B cell (primary cell): Measurements from ENCODE around the gene BIN2. TPM values are rescaled to one million over a fixed set of nuclear protein-coding genes. Genes with fewer than 3 reads are reported as not detected.

Experiments used
- ATAC-seq: fragments of 200-7000 bp; cut with Tn5 transposase; one replicate; pipeline ENCODE4 v1.10.0; 2021; ENCODE audit warnings: low read depth, mild to moderate bottlenecking, moderate number of reproducible peaks, moderate library complexity
- CTCF ChIA-PET: fragments of 350-600 bp; sonication (Branson Sonifier 250); formaldehyde crosslinking; loops from one replicate; lab custom pipeline; 2021; ENCODE audit warnings: antibody characterized with exemption, inconsistent platforms; lab: Charles Lee
- POLR2A ChIA-PET: fragments of 350-600 bp; sonication (Branson Sonifier 250); formaldehyde crosslinking; loops from one replicate; lab custom pipeline; 2021; ENCODE audit warnings: antibody characterized with exemption; lab: Charles Lee
- DNase-seq: peaks from one replicate; pipeline ENCODE4 v3.0.0; 2013
- H2AFZ ChIP-seq: 2 replicates; pipeline ENCODE4 v1.6.1; 2012; ENCODE audit warnings: mild to moderate bottlenecking, low read depth, low read length; ENCODE audit not compliant: insufficient read depth, poor library complexity, severe bottlenecking
- H3K27ac ChIP-seq, 2 donors: 1 replicate in 1 of 2; 2 replicates in 1 of 2; pipeline ENCODE4 v1.5.1; 2012 to 2013; ENCODE audit warnings: low read length in 2 of 2, mild to moderate bottlenecking in 2 of 2, moderate library complexity in 1 of 2
- H3K27me3 ChIP-seq, 4 experiments: fragments of 200-600 bp in 1 of 4; sonication (generic) in 1 of 4; replicated peaks in 1 of 4; 1 replicate in 2 of 4; 2 replicates in 2 of 4; pipeline versions ENCODE4 v1.6.1 to v1.7.0; 2013 to 2016; ENCODE audit warnings: low read length in 3 of 4, mild to moderate bottlenecking in 2 of 4, mixed read lengths in 1 of 4, moderate library complexity in 1 of 4; ENCODE audit not compliant: insufficient read depth in 4 of 4, control insufficient read depth in 3 of 4; ENCODE audit errors: control extremely low read depth in 1 of 4
- H3K36me3 ChIP-seq, 2 experiments: replicated peaks in 1 of 2; 1 replicate in 1 of 2; 2 replicates in 1 of 2; pipeline versions ENCODE4 v1.6.1 to v1.7.1; 2013; ENCODE audit warnings: low read length in 1 of 2; ENCODE audit not compliant: insufficient read depth in 2 of 2, control insufficient read depth in 1 of 2; ENCODE audit errors: control extremely low read depth in 1 of 2, extremely low read depth in 1 of 2
- H3K4me1 ChIP-seq, 2 donors: fragments of 200-600 bp in 1 of 2; sonication (generic) in 1 of 2; 1 replicate in 1 of 2; 2 replicates in 1 of 2; pipeline versions ENCODE4 v1.5.1 to v1.6.1; 2013 to 2017; ENCODE audit warnings: low read length in 2 of 2; ENCODE audit not compliant: control insufficient read depth in 2 of 2, insufficient read depth in 2 of 2
- H3K4me2 ChIP-seq: replicated peaks from 2 replicates; pipeline ENCODE3; 2012; ENCODE audit warnings: mild to moderate bottlenecking, low read depth, low read length; ENCODE audit not compliant: poor library complexity, severe bottlenecking
- H3K4me3 ChIP-seq, 5 experiments: fragments of 200-600 bp in 1 of 5; sonication (generic) in 1 of 5; 1 replicate in 3 of 5; 2 replicates in 2 of 5; pipeline versions ENCODE4 v1.5.1 to v1.7.0; 2011 to 2016; ENCODE audit warnings: low read length in 4 of 5, mild to moderate bottlenecking in 4 of 5, low read depth in 2 of 5, control low read depth in 1 of 5, moderate library complexity in 1 of 5; ENCODE audit not compliant: insufficient read depth in 1 of 5; ENCODE audit errors: control extremely low read depth in 1 of 5, extremely low read depth in 1 of 5
- H3K79me2 ChIP-seq: fragments of 200-600 bp; sonication (generic); one replicate; pipeline ENCODE4 v1.6.0; 2016; ENCODE audit warnings: low read length; ENCODE audit not compliant: control insufficient read depth, insufficient read depth
- H3K9ac ChIP-seq: fragments of 200-600 bp; sonication (generic); 2 replicates; pipeline ENCODE4 v1.6.1; 2017; ENCODE audit warnings: mild to moderate bottlenecking, low read length, moderate library complexity
- H3K9me3 ChIP-seq, 3 donors: one replicate each; pipeline versions ENCODE4 v1.6.1 to v1.7.1; 2013; ENCODE audit warnings: low read length in 2 of 3; ENCODE audit not compliant: control insufficient read depth in 2 of 3, insufficient read depth in 1 of 3; ENCODE audit errors: control extremely low read depth in 1 of 3
- H4K20me1 ChIP-seq: 2 replicates; pipeline ENCODE4 v1.6.0; 2012; ENCODE audit warnings: mild to moderate bottlenecking, low read length; ENCODE audit not compliant: insufficient read depth, control insufficient read depth, poor library complexity, severe bottlenecking
- H3K27ac Mint-ChIP-seq: one replicate; pipeline ENCODE4 v1.8.0; 2021; ENCODE audit warnings: mixed read lengths
- H3K27me3 Mint-ChIP-seq: one replicate; pipeline ENCODE4 v1.8.0; 2021; ENCODE audit warnings: mixed read lengths
- H3K4me1 Mint-ChIP-seq: one replicate; pipeline ENCODE4 v1.8.0; 2021; ENCODE audit warnings: mixed read lengths
- H3K4me3 Mint-ChIP-seq: one replicate; pipeline ENCODE4 v1.8.0; 2021; ENCODE audit warnings: mixed read lengths
- H3K9me3 Mint-ChIP-seq: one replicate; pipeline ENCODE4 v1.8.0; 2022; ENCODE audit warnings: mixed read lengths; ENCODE audit not compliant: insufficient read depth
- EZH2 ChIP-seq: IDR thresholded peaks from 2 replicates; pipeline ENCODE4 v1.6.1; 2012; ENCODE audit warnings: borderline replicate concordance, low read depth, mild to moderate bottlenecking, moderate library complexity, low read length; ENCODE audit not compliant: insufficient read depth, poor library complexity, severe bottlenecking
- WGBS: methylation state at CpG from one replicate; pipeline ENCODE4 v1.1.5; 2013; ENCODE audit warnings: missing lambda C conversion rate; ENCODE audit not compliant: insufficient coverage; 5-methylcytosine and 5-hydroxymethylcytosine counted together
- intact Hi-C: fragments of 100-400 bp; cut with micrococcal nuclease; formaldehyde crosslinking; loops from one replicate; pipeline ENCODE4 v1.10.0; 2022
- polyA plus RNA-seq: library from polyadenylated mRNA; depleted of rRNA; stranded (reverse); fragments of >200 nt; gene quantifications from 2 replicates; pipeline ENCODE4 v1.2.3, GENCODE V29; 2012
- total RNA-seq, 2 donors: library from RNA; stranded (reverse); fragments of 120-200 nt in 1 of 2; gene quantifications; 1 replicate in 1 of 2; 2 replicates in 1 of 2; pipeline versions ENCODE4 v1.2.3 to v1.2.4, GENCODE V29; 2013 to 2022
- TF ChIP-seq, protein P1 (sequence below): fragments of 200-600 bp; IDR thresholded peaks from one replicate; pipeline ENCODE4 v1.8.0; 2022; ENCODE audit warnings: antibody characterized with exemption, mild to moderate bottlenecking

BIN2 gene
- total and polyA plus RNA-seq, 2 donors (not counting 1 experiment from before 2014, with no cell fraction given): 41.5 to 100 TPM

DNA sequence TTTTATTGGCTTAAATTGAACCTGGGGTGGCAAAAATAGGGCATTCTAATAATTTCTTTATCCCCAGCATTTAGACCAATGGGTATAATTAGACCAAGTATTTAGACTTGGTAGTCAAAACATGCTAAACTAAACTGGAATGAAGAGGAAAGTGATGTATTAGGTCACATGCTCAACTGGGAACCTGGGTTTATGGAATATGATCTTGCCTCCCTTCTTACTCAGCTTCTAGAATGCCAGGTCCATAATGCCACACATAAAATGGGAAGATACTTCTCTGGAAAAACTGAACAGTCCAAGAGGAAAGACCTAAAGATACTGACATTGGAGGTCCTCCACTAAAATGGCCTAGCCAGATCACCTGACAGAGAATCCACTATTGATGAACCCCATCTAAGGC lies 6.2 kb upstream of the BIN2 start:
- CTCF ChIA-PET: interaction anchor here (1.2 to 4.5 kb wide), 3 partner anchors 12 to 68 kb away, joined by 3 to 38 read pairs (median 7); partner anchors contain the start of gene SMAGP
- H3K4me3 ChIP-seq: no peak overlapping the region
- no peak overlapping the region for H3K9ac ChIP-seq
- Mint-ChIP-seq H3K4me3 (no peak overlapping the region), H3K9me3 (no peaks in the 10 kb centered on the region), H3K4me1 (peaks cover 49% of the 10 kb centered on the region), H3K27ac (no peak overlapping the region), H3K27me3 (no peaks in the 10 kb centered on the region)
- intact Hi-C loops: no loop called here
- no peaks in the 10 kb centered on the region for H3K27me3 ChIP-seq
- DNase-seq (no peak), ATAC-seq (no peak)
- H3K36me3 ChIP-seq: no peaks in the 10 kb centered on the region
- TF ChIP-seq, protein P1, sequence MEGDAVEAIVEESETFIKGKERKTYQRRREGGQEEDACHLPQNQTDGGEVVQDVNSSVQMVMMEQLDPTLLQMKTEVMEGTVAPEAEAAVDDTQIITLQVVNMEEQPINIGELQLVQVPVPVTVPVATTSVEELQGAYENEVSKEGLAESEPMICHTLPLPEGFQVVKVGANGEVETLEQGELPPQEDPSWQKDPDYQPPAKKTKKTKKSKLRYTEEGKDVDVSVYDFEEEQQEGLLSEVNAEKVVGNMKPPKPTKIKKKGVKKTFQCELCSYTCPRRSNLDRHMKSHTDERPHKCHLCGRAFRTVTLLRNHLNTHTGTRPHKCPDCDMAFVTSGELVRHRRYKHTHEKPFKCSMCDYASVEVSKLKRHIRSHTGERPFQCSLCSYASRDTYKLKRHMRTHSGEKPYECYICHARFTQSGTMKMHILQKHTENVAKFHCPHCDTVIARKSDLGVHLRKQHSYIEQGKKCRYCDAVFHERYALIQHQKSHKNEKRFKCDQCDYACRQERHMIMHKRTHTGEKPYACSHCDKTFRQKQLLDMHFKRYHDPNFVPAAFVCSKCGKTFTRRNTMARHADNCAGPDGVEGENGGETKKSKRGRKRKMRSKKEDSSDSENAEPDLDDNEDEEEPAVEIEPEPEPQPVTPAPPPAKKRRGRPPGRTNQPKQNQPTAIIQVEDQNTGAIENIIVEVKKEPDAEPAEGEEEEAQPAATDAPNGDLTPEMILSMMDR: no peak
- no peak for TF ChIP-seq EZH2
- peaks cover 50 to 53% of the 10 kb centered on the region in 2 donors for H3K4me1 ChIP-seq
- POLR2A ChIA-PET: interaction anchor here (0.6 to 1.0 kb wide), 5 partner anchors 10 to 1589 kb away, joined by 3 to 7 read pairs (median 3); partner anchors contain the start of genes POU6F1, SMAGP and TMBIM6
- H4K20me1 ChIP-seq: no peaks in the 10 kb centered on the region
- no peaks in the 10 kb centered on the region for H3K79me2 ChIP-seq
- no peak overlapping the region for H2AFZ ChIP-seq
- no peaks in the 10 kb centered on the region for H3K9me3 ChIP-seq
- no peak overlapping the region for H3K27ac ChIP-seq
- H3K4me2 ChIP-seq: peak overlapping the region; percentile 44

DNA sequence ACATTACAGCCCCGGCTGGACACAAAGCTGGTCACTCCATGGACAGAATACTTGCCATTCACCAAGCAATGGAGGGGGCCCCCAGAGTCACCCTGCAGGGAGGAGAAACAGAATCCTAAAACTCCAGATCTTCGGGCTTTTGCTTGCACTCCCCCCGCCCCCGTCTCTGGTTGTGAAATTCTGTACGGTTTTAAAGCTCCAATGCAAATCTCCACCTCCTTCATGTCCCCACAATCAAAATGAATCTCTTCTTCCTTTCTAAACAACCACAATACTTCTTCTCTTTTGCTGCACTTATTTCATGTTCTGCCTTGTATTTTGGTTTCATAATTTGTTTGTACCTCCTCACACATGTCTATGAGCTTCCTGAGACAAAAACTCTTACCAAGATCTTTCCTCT lies 5.8 kb upstream of the BIN2 start:
- Histone ChIP-seq H3K36me3 (no peaks in the 10 kb centered on the region), H3K4me3 (no peak overlapping the region), H3K9me3 (peaks cover 0 to under 1% (median 0%) of the 10 kb centered on the region in 3 donors), H3K27ac (no peak overlapping the region), H3K4me1 (peaks cover 53 to 58% of the 10 kb centered on the region in 2 donors), H4K20me1 (no peaks in the 10 kb centered on the region), H3K79me2 (no peaks in the 10 kb centered on the region), H3K4me2 (peak overlapping the region; percentile 44), H3K27me3 (no peaks in the 10 kb centered on the region), H2AFZ (peak overlapping the region; percentile 49), H3K9ac (no peak overlapping the region)
- H3K9me3 Mint-ChIP-seq: no peaks in the 10 kb centered on the region
- POLR2A ChIA-PET: interaction anchor here (0.6 to 1.0 kb wide), 5 partner anchors 9 to 1588 kb away, joined by 3 to 7 read pairs (median 3); partner anchors contain the start of genes POU6F1, SMAGP and TMBIM6
- peaks cover 53% of the 10 kb centered on the region for H3K4me1 Mint-ChIP-seq
- TF ChIP-seq, protein P1: no peak
- no peak for TF ChIP-seq EZH2
- ATAC-seq (no peak), DNase-seq (no peak)
- peak overlapping the region; percentile 3 for H3K27ac Mint-ChIP-seq
- intact Hi-C loops: loop anchor here (10.0 kb wide), 1 partner anchor 565 kb away; the partner anchor contains the start of gene ATF1
- no peaks in the 10 kb centered on the region for H3K27me3 Mint-ChIP-seq
- CTCF ChIA-PET: interaction anchor here (1.2 to 4.5 kb wide), 3 partner anchors 12 to 67 kb away, joined by 3 to 38 read pairs (median 7); partner anchors contain the start of gene SMAGP
- H3K4me3 Mint-ChIP-seq: peak overlapping the region; percentile 9
- WGBS: 19% methylated on average over 5 of the region's 5 CpGs
